HEK293 (cell line): ENCODE results near the gene STX11.

Experiments
- ZNF837 ChIP-seq: fragments of 450-650 bp; formaldehyde crosslinking; IDR thresholded peaks from 2 replicates; pipeline ENCODE4 v1.5.1; 2016; ENCODE audit warnings: missing biosample characterization, missing genetic modification characterization
- TF ChIP-seq, protein P1 (sequence below): fragments of 450-650 bp; formaldehyde crosslinking; IDR thresholded peaks from 2 replicates; pipeline ENCODE4 v1.5.1; 2016; ENCODE audit warnings: missing biosample characterization, missing genetic modification characterization

DNA sequence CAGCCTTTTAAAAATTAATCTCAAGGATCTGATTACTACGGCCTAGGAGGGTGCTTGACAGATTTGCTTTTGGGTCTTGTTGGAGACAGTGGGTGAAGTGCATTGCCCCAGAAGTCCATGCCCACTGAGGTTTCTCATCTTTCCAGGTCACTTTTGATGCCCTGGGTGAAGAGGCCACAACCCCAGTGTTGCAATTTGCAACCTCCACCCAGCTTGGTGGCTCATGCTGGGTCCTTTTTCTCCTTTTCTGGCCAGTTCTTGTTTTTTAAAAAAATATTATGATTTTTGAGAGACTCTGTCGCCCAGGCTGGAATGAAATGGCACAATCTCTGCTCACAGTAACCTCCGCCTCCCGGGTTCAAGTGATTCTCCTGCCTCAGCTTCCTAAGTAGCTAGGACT, 9.4 kb downstream of the STX11 start:
- TF ChIP-seq, protein P1, sequence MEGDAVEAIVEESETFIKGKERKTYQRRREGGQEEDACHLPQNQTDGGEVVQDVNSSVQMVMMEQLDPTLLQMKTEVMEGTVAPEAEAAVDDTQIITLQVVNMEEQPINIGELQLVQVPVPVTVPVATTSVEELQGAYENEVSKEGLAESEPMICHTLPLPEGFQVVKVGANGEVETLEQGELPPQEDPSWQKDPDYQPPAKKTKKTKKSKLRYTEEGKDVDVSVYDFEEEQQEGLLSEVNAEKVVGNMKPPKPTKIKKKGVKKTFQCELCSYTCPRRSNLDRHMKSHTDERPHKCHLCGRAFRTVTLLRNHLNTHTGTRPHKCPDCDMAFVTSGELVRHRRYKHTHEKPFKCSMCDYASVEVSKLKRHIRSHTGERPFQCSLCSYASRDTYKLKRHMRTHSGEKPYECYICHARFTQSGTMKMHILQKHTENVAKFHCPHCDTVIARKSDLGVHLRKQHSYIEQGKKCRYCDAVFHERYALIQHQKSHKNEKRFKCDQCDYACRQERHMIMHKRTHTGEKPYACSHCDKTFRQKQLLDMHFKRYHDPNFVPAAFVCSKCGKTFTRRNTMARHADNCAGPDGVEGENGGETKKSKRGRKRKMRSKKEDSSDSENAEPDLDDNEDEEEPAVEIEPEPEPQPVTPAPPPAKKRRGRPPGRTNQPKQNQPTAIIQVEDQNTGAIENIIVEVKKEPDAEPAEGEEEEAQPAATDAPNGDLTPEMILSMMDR (tag by site-specific recombination): no peak
- no peak for TF ChIP-seq ZNF837 (tag by site-specific recombination)
